Tongue (tissue), 2 donors: ENCODE results near the gene KCNJ18. TPM values are rescaled to one million over a fixed set of nuclear protein-coding genes. Genes with fewer than 3 reads are reported as not detected.
"Not testable (repeated sequence)": the region's sequence is repeated elsewhere in the genome, so short reads cannot be mapped to it uniquely, and the experiment has no call there.

Experiments used
- DNase-seq: peaks from one replicate; pipeline ENCODE4 v3.0.0-alpha.2; 2015
- total RNA-seq: library from RNA; depleted of rRNA; stranded (reverse); fragments of >200 nt; gene quantifications from one replicate; pipeline ENCODE4 v1.2.3, GENCODE V29; 2014

Gene KCNJ18
- total RNA-seq, 1 donor from 2014 or later, result not detected

- DNase-seq, result not testable (repeated sequence)
Observed at GRCh38 chr17:21724216-21725006, 32.1 kb downstream of the KCNJ18 start.

- DNase-seq, result not testable (repeated sequence)
Observed at GRCh38 chr17:21731076-21731475, 38.8 kb downstream of the KCNJ18 start.

- not testable (repeated sequence) for DNase-seq
Observed at GRCh38 chr17:21733931-21734330, 41.6 kb downstream of the KCNJ18 start.

GRCh38 chr17:21735814-21736213 lies 43.5 kb downstream of the KCNJ18 start:
- not testable (repeated sequence) for DNase-seq

GRCh38 chr17:21737015-21737580 lies 44.8 kb downstream of the KCNJ18 start:
- not testable (repeated sequence) for DNase-seq

GRCh38 chr17:21738241-21738640 lies 45.9 kb downstream of the KCNJ18 start:
- not testable (repeated sequence) for DNase-seq

GRCh38 chr17:21738877-21739474 lies 46.7 kb downstream of the KCNJ18 start:
- not testable (repeated sequence) for DNase-seq

- not testable (repeated sequence) for DNase-seq
Observed at GRCh38 chr17:21739485-21739884, 47.2 kb downstream of the KCNJ18 start.

- not testable (repeated sequence) for DNase-seq
Observed at GRCh38 chr17:21740836-21741235, 48.5 kb downstream of the KCNJ18 start.

GRCh38 chr17:21741520-21741919 lies 49.2 kb downstream of the KCNJ18 start:
- DNase-seq, result not testable (repeated sequence)

- no peak for DNase-seq
Observed at GRCh38 chr17:21742326-21742725, 50.0 kb downstream of the KCNJ18 start.

GRCh38 chr17:21744151-21744550 lies 51.8 kb downstream of the KCNJ18 start:
- DNase-seq, result not testable (repeated sequence)

- DNase-seq, result not testable (repeated sequence)
Observed at GRCh38 chr17:21744621-21745020, 52.3 kb downstream of the KCNJ18 start.

GRCh38 chr17:21745385-21746054 lies 53.2 kb downstream of the KCNJ18 start:
- not testable (repeated sequence) for DNase-seq

GRCh38 chr17:21746415-21746814 lies 54.1 kb downstream of the KCNJ18 start:
- DNase-seq, result not testable (repeated sequence)

GRCh38 chr17:21747195-21747915 lies 55.0 kb downstream of the KCNJ18 start:
- not testable (repeated sequence) for DNase-seq

- not testable (repeated sequence) for DNase-seq
Observed at GRCh38 chr17:21748686-21749085, 56.4 kb downstream of the KCNJ18 start.

GRCh38 chr17:21749696-21750531 lies 57.6 kb downstream of the KCNJ18 start:
- DNase-seq, result not testable (repeated sequence)

- DNase-seq, result not testable (repeated sequence)
Observed at GRCh38 chr17:21751111-21751510, 58.8 kb downstream of the KCNJ18 start.
